Neural cell (in vitro differentiated cells): Measurements from ENCODE around the gene SNX15. TPM values are rescaled to one million over a fixed set of nuclear protein-coding genes. Genes with fewer than 3 reads are reported as not detected.

Experiments used
- H2AFZ ChIP-seq: fragments of 200-600, 300-800 bp; sonication (generic), shearing (Covaris generic); 2 replicates; pipeline ENCODE4 v1.6.0; 2014; ENCODE audit warnings: low read depth, mild to moderate bottlenecking, antibody characterized with exemption, low read length, moderate library complexity
- H3F3A ChIP-seq: fragments of 200-600 bp; shearing (Covaris generic); 2 replicates; pipeline ENCODE4 v1.6.1; 2016; ENCODE audit warnings: mild to moderate bottlenecking, moderate library complexity, mixed read lengths, antibody characterized with exemption, low read length; ENCODE audit not compliant: insufficient read depth, poor library complexity, severe bottlenecking
- H3K27ac ChIP-seq: fragments of 200-600, 300-800 bp; sonication (generic), shearing (Covaris generic); 2 replicates; pipeline ENCODE4 v1.5.1; 2014; ENCODE audit warnings: mild to moderate bottlenecking, low read length, moderate library complexity
- H3K27me3 ChIP-seq: fragments of 300-800, 200-600 bp; sonication (generic), shearing (Covaris generic); 2 replicates; pipeline ENCODE4 v1.6.0; 2014; ENCODE audit warnings: mild to moderate bottlenecking, low read depth, low read length, moderate library complexity; ENCODE audit not compliant: insufficient read depth
- H3K36me3 ChIP-seq: fragments of 300-800, 200-600 bp; sonication (generic), shearing (Covaris generic); 2 replicates; pipeline ENCODE4 v1.5.1; 2014; ENCODE audit warnings: mild to moderate bottlenecking, antibody characterized with exemption, low read length, moderate library complexity; ENCODE audit not compliant: insufficient read depth
- H3K4me2 ChIP-seq: fragments of 300-800, 200-600 bp; sonication (generic), shearing (Covaris generic); 2 replicates; pipeline ENCODE4 v1.6.0; 2014; ENCODE audit warnings: mild to moderate bottlenecking, low read length
- H3K4me3 ChIP-seq: fragments of 300-800, 200-600 bp; sonication (generic), shearing (Covaris generic); 2 replicates; pipeline ENCODE4 v1.5.1; 2014; ENCODE audit warnings: mild to moderate bottlenecking, low read length, moderate library complexity
- H3K79me2 ChIP-seq: fragments of 200-600 bp; shearing (Covaris generic); replicated peaks from 2 replicates; pipeline ENCODE4 v1.6.0; 2014; ENCODE audit warnings: mild to moderate bottlenecking, low read length, moderate library complexity; ENCODE audit not compliant: insufficient read depth
- H3K9ac ChIP-seq: fragments of 300-800, 200-600 bp; sonication (generic), shearing (Covaris generic); 2 replicates; pipeline ENCODE4 v1.6.1; 2016; ENCODE audit warnings: mild to moderate bottlenecking, low read length, mixed read lengths
- H3K9me2 ChIP-seq: fragments of 200-600 bp; shearing (Covaris generic); 2 replicates; pipeline ENCODE4 v1.6.1; 2016; ENCODE audit warnings: mild to moderate bottlenecking, low read length, mixed read lengths; ENCODE audit not compliant: insufficient read depth
- H3K9me3 ChIP-seq: fragments of 200-600, 300-800 bp; sonication (generic), shearing (Covaris generic); 2 replicates; pipeline ENCODE4 v1.6.1; 2016; ENCODE audit warnings: mild to moderate bottlenecking, mixed run types, low read length, moderate library complexity, mixed read lengths
- H4K20me1 ChIP-seq: fragments of 200-600 bp; shearing (Covaris generic); 2 replicates; pipeline ENCODE4 v1.6.1; 2016; ENCODE audit warnings: mild to moderate bottlenecking, mixed run types; ENCODE audit not compliant: insufficient read depth
- EP300 ChIP-seq: fragments of 450-650 bp; conservative IDR thresholded peaks from 2 replicates; pipeline ENCODE4 v1.6.1; 2014; ENCODE audit warnings: antibody characterized with exemption, mild to moderate bottlenecking, moderate library complexity; ENCODE audit not compliant: poor library complexity, severe bottlenecking
- EZH2 ChIP-seq: fragments of 200-600, 300-800 bp; shearing (Covaris generic), sonication (generic); IDR thresholded peaks from 2 replicates; pipeline ENCODE4 v1.6.1; 2014; ENCODE audit warnings: antibody characterized with exemption, low read length, borderline replicate concordance, mild to moderate bottlenecking; ENCODE audit not compliant: insufficient read depth, poor library complexity, severe bottlenecking
- MXI1 ChIP-seq: fragments of 450-650 bp; conservative IDR thresholded peaks from 2 replicates; pipeline ENCODE4 v1.6.1; 2014; ENCODE audit warnings: antibody characterized with exemption, mild to moderate bottlenecking; ENCODE audit not compliant: poor library complexity, severe bottlenecking
- POLR2AphosphoS5 ChIP-seq: IDR thresholded peaks from 2 replicates; pipeline ENCODE4 v1.6.1; 2012
- RAD21 ChIP-seq: fragments of 450-650 bp; conservative IDR thresholded peaks from 2 replicates; pipeline ENCODE4 v1.6.1; 2014; ENCODE audit warnings: antibody characterized with exemption, mild to moderate bottlenecking, moderate library complexity
- SMC3 ChIP-seq: fragments of 450-650 bp; conservative IDR thresholded peaks from 2 replicates; pipeline ENCODE4 v1.6.1; 2014; ENCODE audit warnings: antibody characterized with exemption, mild to moderate bottlenecking, moderate library complexity; ENCODE audit not compliant: poor library complexity
- TAF1 ChIP-seq: IDR thresholded peaks from 2 replicates; pipeline ENCODE4 v1.6.1; 2012; ENCODE audit warnings: low read depth
- polyA plus RNA-seq: library from polyadenylated mRNA; depleted of rRNA; stranded (reverse); fragments of >200 nt; gene quantifications from 2 replicates; pipeline ENCODE4 v1.2.3, GENCODE V29; 2014
- TF ChIP-seq, protein P1 (sequence below): fragments of 450-650 bp; IDR thresholded peaks from 2 replicates; pipeline ENCODE4 v1.5.1; 2014; ENCODE audit warnings: antibody characterized with exemption, mild to moderate bottlenecking, moderate library complexity; ENCODE audit not compliant: poor library complexity, severe bottlenecking
- TF ChIP-seq, protein P2 (sequence below): IDR thresholded peaks from 2 replicates; pipeline ENCODE4 v1.6.1; 2012; ENCODE audit warnings: borderline replicate concordance

SNX15 gene
- polyA plus RNA-seq, 1 donor from 2014 or later = 11.2 TPM

DNA sequence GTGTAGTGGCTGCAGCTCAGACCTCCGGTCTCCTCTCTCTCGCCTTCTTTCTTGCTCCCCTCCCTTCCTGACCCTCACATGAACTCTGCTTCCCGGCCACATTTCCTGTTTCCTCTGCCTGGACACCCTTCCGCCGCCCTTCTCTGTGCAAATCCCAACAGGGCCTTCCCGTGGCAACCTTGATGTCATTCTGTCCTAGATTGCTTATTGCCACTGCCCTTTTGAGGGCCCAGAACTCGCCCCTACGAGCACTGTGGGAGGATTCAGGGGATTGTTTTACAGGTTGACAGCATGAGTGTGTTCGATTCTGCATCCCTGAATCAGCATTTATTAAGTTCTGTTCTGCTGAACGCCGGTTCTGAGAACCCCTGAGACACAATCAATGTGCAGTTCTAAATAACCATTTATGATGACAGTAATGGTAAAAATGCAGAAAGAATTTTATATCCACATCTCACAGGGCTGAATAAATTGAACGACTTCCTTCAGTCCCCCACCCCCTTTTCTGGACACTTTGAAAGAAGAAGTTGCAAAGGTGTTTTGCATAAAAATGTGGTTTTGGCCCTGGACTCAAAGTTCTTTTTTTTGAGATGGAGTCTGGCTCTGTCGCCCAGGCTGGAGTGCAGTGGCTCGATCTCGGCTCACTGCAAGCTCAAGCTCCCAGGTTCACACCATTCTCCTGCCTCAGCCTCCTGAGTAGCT, 36.9 kb upstream of the SNX15 start:
- Histone ChIP-seq H4K20me1 (no peaks in the 10 kb centered on the region), H3K4me3 (no peak overlapping the region), H3K9ac (no peak overlapping the region), H3K36me3 (no peaks in the 10 kb centered on the region), H3K9me3 (no peaks in the 10 kb centered on the region), H3K4me2 (no peak overlapping the region), H3K79me2 (no peaks in the 10 kb centered on the region), H3F3A (no peaks in the 10 kb centered on the region), H3K27me3 (no peaks in the 10 kb centered on the region), H3K27ac (no peak overlapping the region), H2AFZ (no peak overlapping the region), H3K9me2 (no peaks in the 10 kb centered on the region)
- TF ChIP-seq RAD21 (no peak), SMC3 (no peak), MXI1 (no peak), TAF1 (no peak), EZH2 (no peak), POLR2AphosphoS5 (no peak), EP300 (no peak)
- TF ChIP-seq, protein P1, sequence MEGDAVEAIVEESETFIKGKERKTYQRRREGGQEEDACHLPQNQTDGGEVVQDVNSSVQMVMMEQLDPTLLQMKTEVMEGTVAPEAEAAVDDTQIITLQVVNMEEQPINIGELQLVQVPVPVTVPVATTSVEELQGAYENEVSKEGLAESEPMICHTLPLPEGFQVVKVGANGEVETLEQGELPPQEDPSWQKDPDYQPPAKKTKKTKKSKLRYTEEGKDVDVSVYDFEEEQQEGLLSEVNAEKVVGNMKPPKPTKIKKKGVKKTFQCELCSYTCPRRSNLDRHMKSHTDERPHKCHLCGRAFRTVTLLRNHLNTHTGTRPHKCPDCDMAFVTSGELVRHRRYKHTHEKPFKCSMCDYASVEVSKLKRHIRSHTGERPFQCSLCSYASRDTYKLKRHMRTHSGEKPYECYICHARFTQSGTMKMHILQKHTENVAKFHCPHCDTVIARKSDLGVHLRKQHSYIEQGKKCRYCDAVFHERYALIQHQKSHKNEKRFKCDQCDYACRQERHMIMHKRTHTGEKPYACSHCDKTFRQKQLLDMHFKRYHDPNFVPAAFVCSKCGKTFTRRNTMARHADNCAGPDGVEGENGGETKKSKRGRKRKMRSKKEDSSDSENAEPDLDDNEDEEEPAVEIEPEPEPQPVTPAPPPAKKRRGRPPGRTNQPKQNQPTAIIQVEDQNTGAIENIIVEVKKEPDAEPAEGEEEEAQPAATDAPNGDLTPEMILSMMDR = no peak
- TF ChIP-seq, protein P2, sequence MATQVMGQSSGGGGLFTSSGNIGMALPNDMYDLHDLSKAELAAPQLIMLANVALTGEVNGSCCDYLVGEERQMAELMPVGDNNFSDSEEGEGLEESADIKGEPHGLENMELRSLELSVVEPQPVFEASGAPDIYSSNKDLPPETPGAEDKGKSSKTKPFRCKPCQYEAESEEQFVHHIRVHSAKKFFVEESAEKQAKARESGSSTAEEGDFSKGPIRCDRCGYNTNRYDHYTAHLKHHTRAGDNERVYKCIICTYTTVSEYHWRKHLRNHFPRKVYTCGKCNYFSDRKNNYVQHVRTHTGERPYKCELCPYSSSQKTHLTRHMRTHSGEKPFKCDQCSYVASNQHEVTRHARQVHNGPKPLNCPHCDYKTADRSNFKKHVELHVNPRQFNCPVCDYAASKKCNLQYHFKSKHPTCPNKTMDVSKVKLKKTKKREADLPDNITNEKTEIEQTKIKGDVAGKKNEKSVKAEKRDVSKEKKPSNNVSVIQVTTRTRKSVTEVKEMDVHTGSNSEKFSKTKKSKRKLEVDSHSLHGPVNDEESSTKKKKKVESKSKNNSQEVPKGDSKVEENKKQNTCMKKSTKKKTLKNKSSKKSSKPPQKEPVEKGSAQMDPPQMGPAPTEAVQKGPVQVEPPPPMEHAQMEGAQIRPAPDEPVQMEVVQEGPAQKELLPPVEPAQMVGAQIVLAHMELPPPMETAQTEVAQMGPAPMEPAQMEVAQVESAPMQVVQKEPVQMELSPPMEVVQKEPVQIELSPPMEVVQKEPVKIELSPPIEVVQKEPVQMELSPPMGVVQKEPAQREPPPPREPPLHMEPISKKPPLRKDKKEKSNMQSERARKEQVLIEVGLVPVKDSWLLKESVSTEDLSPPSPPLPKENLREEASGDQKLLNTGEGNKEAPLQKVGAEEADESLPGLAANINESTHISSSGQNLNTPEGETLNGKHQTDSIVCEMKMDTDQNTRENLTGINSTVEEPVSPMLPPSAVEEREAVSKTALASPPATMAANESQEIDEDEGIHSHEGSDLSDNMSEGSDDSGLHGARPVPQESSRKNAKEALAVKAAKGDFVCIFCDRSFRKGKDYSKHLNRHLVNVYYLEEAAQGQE = no peak

DNA sequence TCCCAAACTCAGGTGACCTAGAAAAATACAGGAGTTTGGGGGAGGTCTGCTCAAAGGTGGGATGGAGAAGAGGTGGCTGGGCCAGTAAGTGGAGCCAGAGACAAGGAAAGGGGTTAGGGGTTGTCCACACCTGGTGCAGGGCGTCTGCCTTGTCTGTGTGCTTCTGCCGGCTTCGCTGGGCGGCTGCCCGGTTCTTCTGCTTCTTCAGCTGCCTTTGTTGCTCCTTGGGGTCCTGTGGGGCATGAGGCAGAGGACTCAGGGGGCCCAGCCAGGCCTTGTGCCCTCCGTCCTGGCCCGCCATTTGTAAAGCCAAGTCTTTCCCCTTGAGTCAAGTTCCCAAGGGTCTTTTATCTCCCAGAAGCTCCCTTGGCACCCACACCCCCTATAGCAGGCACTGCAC, 32.9 kb upstream of the SNX15 start:
- H3K79me2 ChIP-seq = no peaks in the 10 kb centered on the region

More for the DNA sequence above, 32.9 kb upstream of the SNX15 start:
- no peaks in the 10 kb centered on the region for H3K27me3 ChIP-seq
- H3K9ac ChIP-seq = no peak overlapping the region
- H4K20me1 ChIP-seq = no peaks in the 10 kb centered on the region
- no peak overlapping the region for H2AFZ ChIP-seq
- no peaks in the 10 kb centered on the region for H3F3A ChIP-seq
- no peaks in the 10 kb centered on the region for H3K36me3 ChIP-seq
- no peak overlapping the region for H3K4me2 ChIP-seq
- H3K9me3 ChIP-seq = no peaks in the 10 kb centered on the region
- TF ChIP-seq EZH2 (no peak), MXI1 (no peak), RAD21 (no peak), SMC3 (no peak), POLR2AphosphoS5 (no peak), TAF1 (no peak), EP300 (no peak)
- TF ChIP-seq, protein P1 = no peak
- TF ChIP-seq, protein P2 = no peak
- no peak overlapping the region for H3K27ac ChIP-seq
- H3K4me3 ChIP-seq = no peak overlapping the region
- H3K9me2 ChIP-seq = no peaks in the 10 kb centered on the region
